ENCODE measurements around the gene DPYD.

DNA sequence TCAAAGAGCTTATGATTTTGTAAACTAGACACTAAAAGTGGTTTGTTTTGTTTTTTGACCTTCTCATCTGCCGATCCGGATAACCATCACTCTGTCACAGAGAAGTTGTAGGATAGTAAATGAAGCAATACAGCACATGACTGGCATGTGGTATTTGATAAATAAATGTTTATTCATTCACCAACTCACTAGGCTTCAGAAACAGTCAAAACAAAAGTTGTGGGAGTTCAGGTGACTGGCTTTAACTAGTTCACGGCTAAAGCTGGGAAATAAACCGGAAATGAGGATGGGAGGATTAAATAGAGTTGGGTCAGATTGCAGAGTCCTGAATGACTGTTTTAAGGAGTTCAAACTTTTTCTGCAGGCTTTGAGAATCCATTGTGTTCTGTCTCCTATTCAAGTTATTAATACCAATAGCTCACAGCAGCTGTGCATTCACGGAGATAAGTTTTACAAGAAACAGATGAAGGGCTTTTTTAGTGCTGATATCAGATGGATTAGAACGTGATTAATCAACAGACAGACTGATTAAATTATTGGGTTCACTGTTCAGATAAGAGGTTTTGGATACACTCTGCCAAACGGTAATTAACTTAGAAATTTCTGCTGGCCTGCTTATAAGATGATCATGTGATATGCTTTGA lies 463.3 kb downstream of the DPYD start:
- TF ChIP-seq, protein P1, sequence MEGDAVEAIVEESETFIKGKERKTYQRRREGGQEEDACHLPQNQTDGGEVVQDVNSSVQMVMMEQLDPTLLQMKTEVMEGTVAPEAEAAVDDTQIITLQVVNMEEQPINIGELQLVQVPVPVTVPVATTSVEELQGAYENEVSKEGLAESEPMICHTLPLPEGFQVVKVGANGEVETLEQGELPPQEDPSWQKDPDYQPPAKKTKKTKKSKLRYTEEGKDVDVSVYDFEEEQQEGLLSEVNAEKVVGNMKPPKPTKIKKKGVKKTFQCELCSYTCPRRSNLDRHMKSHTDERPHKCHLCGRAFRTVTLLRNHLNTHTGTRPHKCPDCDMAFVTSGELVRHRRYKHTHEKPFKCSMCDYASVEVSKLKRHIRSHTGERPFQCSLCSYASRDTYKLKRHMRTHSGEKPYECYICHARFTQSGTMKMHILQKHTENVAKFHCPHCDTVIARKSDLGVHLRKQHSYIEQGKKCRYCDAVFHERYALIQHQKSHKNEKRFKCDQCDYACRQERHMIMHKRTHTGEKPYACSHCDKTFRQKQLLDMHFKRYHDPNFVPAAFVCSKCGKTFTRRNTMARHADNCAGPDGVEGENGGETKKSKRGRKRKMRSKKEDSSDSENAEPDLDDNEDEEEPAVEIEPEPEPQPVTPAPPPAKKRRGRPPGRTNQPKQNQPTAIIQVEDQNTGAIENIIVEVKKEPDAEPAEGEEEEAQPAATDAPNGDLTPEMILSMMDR (IDR thresholded peaks at IDR 0.05), result no peak
- no peak for TF ChIP-seq POLR2A (IDR thresholded peaks at IDR 0.05)

Measured in ovary (tissue), 3 donors.